K562 (cell line): ENCODE data around the gene MYCBP. TPM values are rescaled to one million over a fixed set of nuclear protein-coding genes. Genes with fewer than 3 reads are reported as not detected.

Experiments used
- AFF4 ChIP-seq: sonication (generic); formaldehyde crosslinking; IDR thresholded peaks from 2 replicates; pipeline ENCODE4 v1.8.0; 2023; ENCODE audit warnings: mild to moderate bottlenecking, missing genetic modification reagents
- DPF2 ChIP-seq: fragments of 450-650 bp; IDR thresholded peaks from 2 replicates; pipeline ENCODE4 v1.6.1; 2016
- EGR1 ChIP-seq: fragments of 450-650 bp; conservative IDR thresholded peaks from 2 replicates; pipeline ENCODE4 v1.6.1; 2017; ENCODE audit warnings: mild to moderate bottlenecking
- ETV6 ChIP-seq, 3 experiments: fragments of 150-350 bp in 1 of 3; sonication (generic) in 1 of 3; formaldehyde crosslinking in 1 of 3; IDR thresholded peaks; 2 replicates each; pipeline versions ENCODE4 v1.6.1 to v1.8.0; 2014 to 2022; ENCODE audit warnings: borderline replicate concordance in 2 of 3, low read depth in 2 of 3, antibody characterized with exemption in 1 of 3, low read length in 1 of 3, mild to moderate bottlenecking in 1 of 3, missing genetic modification reagents in 1 of 3
- GATA2 ChIP-seq: sonication (generic); formaldehyde crosslinking; IDR thresholded peaks from 2 replicates; pipeline ENCODE4 v1.4.0; 2020; ENCODE audit warnings: mild to moderate bottlenecking, missing genetic modification reagents
- JUN ChIP-seq, 2 experiments: sonication (generic) in 1 of 2; formaldehyde crosslinking in 1 of 2; IDR thresholded peaks; 2 replicates each; pipeline versions ENCODE4 v1.6.1 to v1.8.0; 2012 to 2022; ENCODE audit warnings: borderline replicate concordance in 2 of 2, mild to moderate bottlenecking in 2 of 2, improper control_type of control experiment in 1 of 2, low read depth in 1 of 2, low read length in 1 of 2, missing genetic modification reagents in 1 of 2
- MEIS2 ChIP-seq: fragments of 450-650 bp; IDR thresholded peaks from 2 replicates; pipeline ENCODE4 v1.6.1; 2014; ENCODE audit warnings: mild to moderate bottlenecking; ENCODE audit not compliant: partially characterized antibody
- RBM25 ChIP-seq: fragments of 200-400 bp; formaldehyde crosslinking; IDR thresholded peaks from 2 replicates; pipeline ENCODE4 v1.6.1; 2018; ENCODE audit warnings: low read length, low read depth, moderate library complexity; ENCODE audit not compliant: severe bottlenecking
- SMARCB1 ChIP-seq: IDR thresholded peaks from 2 replicates; pipeline ENCODE4 v1.6.1; 2011; ENCODE audit warnings: improper control_type of control experiment, low read depth; ENCODE audit not compliant: insufficient read length
- SRSF1 ChIP-seq: fragments of 200-400 bp; formaldehyde crosslinking; IDR thresholded peaks from 2 replicates; pipeline ENCODE4 v1.6.1; 2017; ENCODE audit warnings: mild to moderate bottlenecking, low read depth, low read length, moderate library complexity
- TCF15 ChIP-seq: fragments of 250-450 bp; sonication (Bioruptor Pico); IDR thresholded peaks from 2 replicates; pipeline ENCODE4 v1.8.0; 2022; ENCODE audit warnings: moderate library complexity, mild to moderate bottlenecking, inconsistent platforms
- ZNF280A ChIP-seq: fragments of 450-650 bp; IDR thresholded peaks from 2 replicates; pipeline ENCODE4 v1.6.1; 2018; ENCODE audit warnings: mild to moderate bottlenecking, low read depth; ENCODE audit not compliant: partially characterized antibody
- ZNF696 ChIP-seq: fragments of 250-450 bp; sonication (Bioruptor Pico); conservative IDR thresholded peaks from 2 replicates; pipeline ENCODE4 v1.4.0; 2020; ENCODE audit warnings: mild to moderate bottlenecking, moderate library complexity
- ZNF830 ChIP-seq: fragments of 250-450 bp; sonication (Bioruptor Pico); IDR thresholded peaks from 2 replicates; pipeline ENCODE4 v1.5.0; 2021; ENCODE audit warnings: mild to moderate bottlenecking
- ZSCAN29 ChIP-seq: fragments of 450-650 bp; IDR thresholded peaks from 2 replicates; pipeline ENCODE4 v1.6.1; 2017
- polyA plus RNA-seq, 8 experiments: library from polyadenylated mRNA; depleted of rRNA in 4 of 8; stranded (reverse) in 5 of 8; unstranded in 3 of 8; fragments of >200 nt; fragmentation: Nextera tagmentation in 2 of 8; fragmentation: Illumina TruSeq in 1 of 8; extraction: Ambion mirVana in 2 of 8; extraction: Trizol in 1 of 8; gene quantifications; 2 replicates each; pipeline versions ENCODE4 v1.2.1 to v1.2.3, GENCODE V29; 2011 to 2014; ENCODE audit warnings: inconsistent platforms in 1 of 8, missing spikeins in 1 of 8
- total RNA-seq, 7 experiments: library from RNA; depleted of rRNA in 6 of 7; stranded (reverse); fragments of >200 nt in 6 of 7; fragmentation: Illumina TruSeq in 2 of 7; extraction: Trizol in 2 of 7; gene quantifications; 2 replicates each; pipeline versions ENCODE4 v1.2.1 to v1.2.3, GENCODE V29; 2011 to 2021; ENCODE audit warnings: low replicate concordance in 1 of 7

The MYCBP gene
- total and polyA plus RNA-seq, 9 of the 15 experiments (the other 6 are each of a cell fraction or from before 2014, with no cell fraction given) = 32.3 to 253 (median 72.9) TPM

- TF ChIP-seq TCF15 (no peak), JUN (IDR thresholded peaks at IDR 0.05; ENCODE audit: borderline replicate concordance, low read depth, low read length) (no peak), JUN (CRISPR knock-in tag; IDR thresholded peaks at IDR 0.05; ENCODE audit: borderline replicate concordance) (peak; percentile 29; the same call in 1 of the 2 replicates), ZNF830 (no peak), ZSCAN29 (no peak), RBM25 (no peak), SMARCB1 (no peak), EGR1 (no peak), AFF4 (CRISPR knock-in tag) (no peak), ETV6 (IDR thresholded peaks at IDR 0.05; ENCODE audit: borderline replicate concordance in 1 of 2, low read depth in 2 of 2, low read length in 1 of 2) (no peak), ETV6 (CRISPR knock-in tag; IDR thresholded peaks at IDR 0.05; ENCODE audit: borderline replicate concordance) (no peak), ZNF280A (no peak), SRSF1 (no peak), GATA2 (CRISPR knock-in tag) (no peak), DPF2 (no peak), ZNF696 (CRISPR knock-in tag) (no peak), MEIS2 (no peak)
- TF ChIP-seq, all 486 proteins: peak for 36
Observed at GRCh38 chr1:38858833-38859560, 14.2 kb downstream of the MYCBP start (continued).
